Transverse colon (tissue), 4 donors: Measurements from ENCODE around the gene STX7. TPM values are rescaled to one million over a fixed set of nuclear protein-coding genes. Genes with fewer than 3 reads are reported as not detected.

Experiments used
- DNase-seq: peaks from one replicate; pipeline ENCODE4 v3.0.0-alpha.2; 2019
- H3K27ac ChIP-seq, 4 donors: fragments of 200-600 bp; sonication (generic); 2 replicates each; pipeline ENCODE4 v1.5.1; 2016 to 2018; ENCODE audit warnings: inconsistent platforms in 4 of 4
- H3K27me3 ChIP-seq: fragments of 200-600 bp; sonication (generic); 2 replicates; pipeline ENCODE4 v1.5.1; 2017; ENCODE audit warnings: inconsistent platforms
- H3K36me3 ChIP-seq, 4 donors: fragments of 200-600 bp; sonication (generic); 2 replicates each; pipeline ENCODE4 v1.5.1; 2017 to 2019; ENCODE audit warnings: inconsistent platforms in 4 of 4
- H3K4me1 ChIP-seq, 4 donors: fragments of 200-600 bp; sonication (generic); 2 replicates each; pipeline ENCODE4 v1.5.1; 2017 to 2020; ENCODE audit warnings: inconsistent platforms in 4 of 4
- H3K4me3 ChIP-seq, 4 donors: fragments of 200-600 bp; sonication (generic); 1 replicate in 1 of 4; 2 replicates in 3 of 4; pipeline versions ENCODE4 v1.5.1 to v1.6.1; 2017 to 2019; ENCODE audit warnings: inconsistent platforms in 4 of 4
- H3K9me3 ChIP-seq, 2 donors: fragments of 200-600 bp; sonication (generic); 2 replicates each; pipeline ENCODE4 v1.5.1; 2017 to 2019; ENCODE audit warnings: inconsistent platforms in 2 of 2
- CTCF ChIP-seq, 5 experiments: fragments of 200-600 bp in 3 of 5; fragments of 450-650 bp in 2 of 5; sonication (generic) in 3 of 5; IDR thresholded peaks; 1 replicate in 2 of 5; 2 replicates in 3 of 5; pipeline ENCODE4 v1.5.1; 2016 to 2017; ENCODE audit warnings: antibody characterized with exemption in 5 of 5, inconsistent platforms in 3 of 5, mild to moderate bottlenecking in 2 of 5, moderate library complexity in 1 of 5
- EP300 ChIP-seq: sonication (generic); formaldehyde crosslinking; IDR thresholded peaks from one replicate; pipeline ENCODE4 v1.6.1; 2017; ENCODE audit warnings: antibody characterized with exemption, low read depth
- POLR2A ChIP-seq: fragments of 450-650 bp; IDR thresholded peaks from one replicate; pipeline ENCODE4 v1.6.1; 2016; ENCODE audit warnings: antibody characterized with exemption, mild to moderate bottlenecking, moderate library complexity
- POLR2AphosphoS5 ChIP-seq, 3 donors: sonication (generic); formaldehyde crosslinking; IDR thresholded peaks; one replicate each; pipeline ENCODE4 v1.6.1; 2016; ENCODE audit warnings: antibody characterized with exemption in 3 of 3
- WGBS, 2 donors: methylation state at CpG; one replicate each; pipeline ENCODE4 v1.1.5; 2018; ENCODE audit warnings: low coverage in 1 of 2; 5-methylcytosine and 5-hydroxymethylcytosine counted together
- in situ Hi-C, 4 donors: fragments of 200-750 bp; cut with MboI; loops; one replicate each; pipeline versions ENCODE4 v1.15.0 to v1.15.1; 2017; ENCODE audit warnings: low sequenced_read_pairs in 3 of 4, low pct_ligation_motif_present in 1 of 4, low pct_unique_long_range_greater_than_20kb in 1 of 4
- intact Hi-C: fragments of 100-400 bp; cut with DNase I; formaldehyde crosslinking; loops from one replicate; pipeline ENCODE4 v1.15.1; 2023; ENCODE audit warnings: low total_unique reads
- total RNA-seq, 4 donors: library from RNA; depleted of rRNA; stranded (reverse); fragments of >200 nt; gene quantifications; one replicate each; pipeline ENCODE4 v1.1.0, GENCODE V29; 2016

STX7 gene
- total RNA-seq, 4 donors from 2014 or later: 9.0 to 50.9 (median 40.8) TPM

- Histone ChIP-seq H3K9me3 (no peaks in the 10 kb centered on the region), H3K27me3 (no peaks in the 10 kb centered on the region), H3K4me1 (no peaks in the 10 kb centered on the region), H3K27ac (no peak overlapping the region), H3K36me3 (no peaks in the 10 kb centered on the region), H3K4me3 (no peak overlapping the region)
- WGBS, 2 donors: 75% methylated on average over 5 of the region's 5 CpGs; no CpG with 5 or more reads in 1 of the 2 donors
- TF ChIP-seq POLR2A (no peak), POLR2AphosphoS5 (IDR thresholded peaks at IDR 0.05) (no peak), CTCF (IDR thresholded peaks at IDR 0.05) (no peak), EP300 (no peak)
- no peak for DNase-seq
- intact Hi-C loops: no loop called here
- in situ Hi-C loops: no loop called here
Measured at GRCh38 chr6:132425176-132425575, 87.7 kb downstream of the STX7 start.

- no peak for DNase-seq
- H3K9me3 ChIP-seq: no peaks in the 10 kb centered on the region
- H3K27ac ChIP-seq: no peak overlapping the region
- no peaks in the 10 kb centered on the region for H3K27me3 ChIP-seq
- WGBS, 2 donors: 92% methylated on average over 3 of the region's 3 CpGs; no CpG with 5 or more reads in 1 of the 2 donors
- in situ Hi-C loops (no loop called here), intact Hi-C loops (no loop called here)
- H3K4me1 ChIP-seq: no peaks in the 10 kb centered on the region
- H3K36me3 ChIP-seq: no peaks in the 10 kb centered on the region
- H3K4me3 ChIP-seq: no peak overlapping the region
- no peak for TF ChIP-seq POLR2AphosphoS5 (IDR thresholded peaks at IDR 0.05)
- no peak for TF ChIP-seq EP300
- no peak for TF ChIP-seq POLR2A
- TF ChIP-seq CTCF (IDR thresholded peaks at IDR 0.05): no peak
Measured at GRCh38 chr6:132423839-132424238, 89.1 kb downstream of the STX7 start.

GRCh38 chr6:132418235-132418965 lies 94.5 kb downstream of the STX7 start:
- no peak overlapping the region for H3K27ac ChIP-seq
- in situ Hi-C loops: no loop called here
- no peaks in the 10 kb centered on the region for H3K4me1 ChIP-seq
- 79 to 91% methylated on average over 5 to 6 of the region's 6 CpGs for WGBS, 2 donors
- no peaks in the 10 kb centered on the region for H3K9me3 ChIP-seq
- H3K36me3 ChIP-seq: no peaks in the 10 kb centered on the region
- H3K4me3 ChIP-seq: no peak overlapping the region
- TF ChIP-seq POLR2A (no peak), EP300 (no peak), CTCF (IDR thresholded peaks at IDR 0.05) (no peak), POLR2AphosphoS5 (IDR thresholded peaks at IDR 0.05) (no peak)
- no peaks in the 10 kb centered on the region for H3K27me3 ChIP-seq
- DNase-seq: no peak
- intact Hi-C loops: no loop called here

- no peak for DNase-seq
- in situ Hi-C loops: no loop called here
- no peak for TF ChIP-seq POLR2A
- TF ChIP-seq POLR2AphosphoS5 (IDR thresholded peaks at IDR 0.05): no peak
- no peak for TF ChIP-seq CTCF (IDR thresholded peaks at IDR 0.05)
- TF ChIP-seq EP300: no peak
Measured at GRCh38 chr6:132414761-132415160, 98.2 kb downstream of the STX7 start.

More at GRCh38 chr6:132414761-132415160, 98.2 kb downstream of the STX7 start:
- no peaks in the 10 kb centered on the region for H3K27me3 ChIP-seq
- no peaks in the 10 kb centered on the region for H3K36me3 ChIP-seq
- no peak overlapping the region for H3K27ac ChIP-seq
- H3K4me1 ChIP-seq: no peaks in the 10 kb centered on the region
- 65 to 81% methylated on average over 2 to 5 of the region's 5 CpGs for WGBS, 2 donors
- H3K9me3 ChIP-seq: no peaks in the 10 kb centered on the region
- no peak overlapping the region for H3K4me3 ChIP-seq
- intact Hi-C loops: no loop called here
